HG03469 (cell line): ENCODE data around the gene ACTMAP.
"Not testable (repeated sequence)": the region's sequence is repeated elsewhere in the genome, so short reads cannot be mapped to it uniquely, and the experiment has no call there.

Experiments
- ATAC-seq: cut with Tn5 transposase; IDR thresholded peaks from one replicate; pipeline ENCODE4 v1.9.1; 2021; ENCODE audit warnings: mild to moderate bottlenecking, moderate library complexity, moderate number of reproducible peaks; ENCODE audit not compliant: unreplicated experiment

Gene ACTMAP

DNA sequence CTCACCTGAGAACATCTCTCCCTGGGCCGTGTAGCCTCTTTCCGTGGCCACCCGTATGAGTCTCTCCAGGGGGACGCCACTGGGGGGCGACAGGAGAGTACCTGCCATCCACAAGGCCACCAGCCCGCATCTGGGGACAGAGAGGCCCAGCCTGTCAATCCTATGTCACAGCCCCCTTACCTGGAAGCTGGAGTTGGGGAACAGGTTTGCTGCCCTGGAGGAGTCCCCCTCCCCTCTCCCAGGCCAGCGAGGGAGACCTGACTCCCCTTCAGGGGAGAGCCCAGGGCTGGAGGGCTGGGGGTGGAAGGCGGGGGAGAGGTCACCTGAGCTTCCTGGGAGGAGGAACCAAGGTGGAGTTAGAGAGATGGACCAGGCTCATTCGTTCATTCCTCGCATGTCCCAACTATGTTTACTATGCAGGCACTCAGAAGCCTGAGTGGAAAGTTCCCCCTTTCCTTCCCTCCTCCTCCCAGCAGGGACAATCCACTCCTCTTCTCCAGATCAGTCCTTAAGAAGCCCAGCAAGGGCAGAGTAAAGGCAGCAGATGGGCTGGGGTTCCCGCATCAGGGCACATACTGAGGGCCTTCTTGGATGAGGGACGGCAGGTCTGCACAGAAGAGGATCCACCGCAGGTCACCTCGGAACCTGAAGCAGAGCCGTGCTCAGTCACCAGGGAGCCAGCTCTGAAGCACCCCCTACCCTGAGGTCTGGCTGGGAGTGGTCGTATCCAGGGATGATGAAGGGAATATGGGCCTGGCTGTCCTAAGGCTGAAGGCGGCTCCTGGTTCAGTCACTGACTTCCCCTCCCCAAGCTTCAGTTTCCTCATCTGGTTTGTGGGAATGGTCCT, 5.5 kb downstream of the ACTMAP start:
- no peak for ATAC-seq

DNA sequence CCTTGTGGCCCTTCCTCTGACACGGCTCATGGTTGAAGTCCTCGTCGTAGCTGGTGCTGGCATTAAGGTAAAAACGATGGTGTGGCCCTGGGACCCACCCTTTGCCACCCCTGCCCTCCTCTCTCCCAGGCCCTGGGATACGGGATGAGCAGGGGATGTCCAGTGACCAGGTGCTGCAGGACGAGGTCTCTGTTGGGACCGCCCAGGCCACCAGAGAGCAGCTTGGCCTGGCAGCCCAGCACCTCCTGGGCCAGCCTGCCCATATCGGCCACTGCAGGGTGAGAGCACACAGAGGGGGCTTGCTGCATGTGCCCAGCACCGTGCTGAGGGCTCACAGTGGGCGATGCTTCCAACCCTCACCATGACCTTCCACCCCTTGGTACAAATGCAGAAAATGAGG, 6.4 kb downstream of the ACTMAP start:
- no peak for ATAC-seq

GRCh38 chr19:40742886-40743285, 7.4 kb downstream of the ACTMAP start:
- no peak for ATAC-seq

- ATAC-seq: no peak
Measured at GRCh38 chr19:40742477-40742876, 7.8 kb downstream of the ACTMAP start.

- ATAC-seq: no peak
Measured at GRCh38 chr19:40741527-40742390, 8.5 kb downstream of the ACTMAP start.

DNA sequence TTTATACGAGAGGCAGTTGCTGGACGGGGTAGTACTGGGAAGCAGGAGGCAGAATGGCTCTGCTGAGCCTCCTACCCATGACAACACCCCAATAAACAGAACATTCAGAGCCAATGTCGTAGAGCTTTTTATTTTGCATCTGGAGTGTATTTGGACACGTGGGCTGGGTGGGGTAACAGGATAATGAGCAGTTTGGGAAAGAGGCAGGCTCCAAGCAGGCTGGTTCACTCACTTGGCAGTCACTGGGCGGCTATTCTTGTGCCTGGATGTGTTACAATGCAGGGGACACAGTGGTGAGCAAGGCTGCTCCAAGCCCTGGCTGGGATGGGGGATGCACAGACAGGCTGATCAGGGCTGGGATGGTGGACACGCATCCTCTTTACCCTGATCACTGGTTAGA, 9.5 kb downstream of the ACTMAP start:
- ATAC-seq: no peak

- ATAC-seq: no peak
Measured at GRCh38 chr19:40739871-40740703, 10.2 kb downstream of the ACTMAP start.

DNA sequence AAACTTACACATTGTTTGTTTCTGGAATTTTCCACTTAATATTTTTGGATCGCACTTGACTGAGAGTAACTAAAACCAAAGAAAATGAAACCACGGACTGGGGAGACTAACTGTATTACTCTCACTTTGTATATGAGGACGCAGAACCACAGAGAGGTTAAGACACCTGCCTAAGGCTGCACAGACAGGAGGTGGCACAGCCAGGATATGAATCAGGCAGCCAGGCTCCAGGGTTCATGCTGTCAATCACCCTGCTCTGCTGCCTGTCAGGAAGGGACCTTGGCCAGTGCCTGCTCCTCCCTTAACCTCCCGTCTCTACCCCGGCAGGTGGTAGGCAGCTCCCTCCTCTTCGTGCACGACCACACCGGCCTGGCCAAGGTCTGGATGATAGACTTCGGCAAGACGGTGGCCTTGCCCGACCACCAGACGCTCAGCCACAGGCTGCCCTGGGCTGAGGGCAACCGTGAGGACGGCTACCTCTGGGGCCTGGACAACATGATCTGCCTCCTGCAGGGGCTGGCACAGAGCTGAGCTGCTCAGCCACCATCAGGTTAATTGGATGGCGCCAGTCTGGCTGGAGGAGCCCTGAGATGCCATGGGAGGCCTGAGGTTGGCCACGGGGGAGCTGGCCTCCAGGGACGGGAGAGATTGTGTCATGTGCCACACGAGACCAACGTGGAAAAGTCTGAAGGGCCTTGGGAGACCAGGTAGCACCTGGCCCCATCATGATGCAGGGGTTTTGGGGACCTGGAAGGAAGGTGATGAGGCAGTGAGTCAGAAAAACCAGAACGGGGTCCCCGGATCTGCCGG, 11.0 kb downstream of the ACTMAP start:
- ATAC-seq: no peak

GRCh38 chr19:40737102-40737644, 13.1 kb downstream of the ACTMAP start:
- no peak for ATAC-seq

GRCh38 chr19:40736661-40737060, 13.6 kb downstream of the ACTMAP start:
- ATAC-seq: no peak

DNA sequence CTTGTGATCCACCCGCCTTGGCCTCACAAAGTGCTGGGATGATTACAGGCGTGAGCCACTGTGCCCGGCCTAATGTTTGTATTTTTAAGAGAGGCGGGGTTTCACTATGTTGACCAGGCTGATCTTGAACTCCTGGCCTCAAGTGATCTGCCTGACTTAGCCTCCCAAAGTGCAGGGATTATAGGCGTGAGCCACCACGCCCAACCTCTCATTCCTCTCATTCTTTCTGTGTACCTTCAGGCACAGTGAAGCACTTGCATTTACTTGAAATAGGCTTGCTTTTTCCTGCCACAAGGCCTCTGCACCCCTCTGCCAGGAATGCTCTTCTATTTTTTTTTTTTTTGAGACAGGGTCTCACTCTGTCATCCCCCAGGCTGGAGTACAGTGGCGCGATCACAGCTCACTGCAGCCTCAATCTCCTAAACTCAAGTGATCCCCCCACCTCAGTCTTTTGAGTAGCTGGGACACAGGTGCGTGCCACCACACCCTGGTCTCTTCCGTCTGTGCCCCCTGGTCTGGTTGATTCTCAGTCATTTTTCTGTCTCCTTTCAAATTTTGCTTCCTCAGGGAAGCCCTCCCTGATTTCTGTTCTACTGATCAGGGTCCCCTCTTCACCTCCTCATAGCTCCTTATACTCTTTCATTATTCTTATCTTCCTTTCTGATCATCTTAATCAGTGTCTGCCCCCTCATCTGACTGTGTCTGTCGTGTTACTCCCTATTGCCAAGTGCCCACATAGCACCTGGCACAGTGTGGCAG, 15.1 kb downstream of the ACTMAP start:
- no peak for ATAC-seq

GRCh38 chr19:40733149-40733548, 17.1 kb downstream of the ACTMAP start:
- no peak for ATAC-seq

DNA sequence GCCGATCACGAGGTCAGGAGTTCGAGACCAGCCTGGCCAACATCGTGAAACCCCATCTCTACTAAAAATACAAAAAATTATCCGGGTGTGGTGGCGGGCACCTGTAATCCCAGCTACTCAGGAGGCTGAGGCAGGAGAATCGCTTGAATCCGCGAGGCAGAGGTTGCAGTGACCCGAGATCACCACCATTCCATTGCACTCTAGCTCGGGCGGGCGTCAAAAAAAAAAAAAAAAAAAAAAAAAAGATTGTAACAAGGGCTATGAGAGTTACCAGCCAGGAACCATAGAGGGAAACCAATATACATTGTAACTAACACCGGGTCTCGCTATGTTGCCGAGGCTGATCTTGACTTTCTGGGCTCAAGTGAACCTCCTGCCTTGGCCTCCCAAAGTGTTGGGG, 18.0 kb downstream of the ACTMAP start:
- ATAC-seq: not testable (repeated sequence)

DNA sequence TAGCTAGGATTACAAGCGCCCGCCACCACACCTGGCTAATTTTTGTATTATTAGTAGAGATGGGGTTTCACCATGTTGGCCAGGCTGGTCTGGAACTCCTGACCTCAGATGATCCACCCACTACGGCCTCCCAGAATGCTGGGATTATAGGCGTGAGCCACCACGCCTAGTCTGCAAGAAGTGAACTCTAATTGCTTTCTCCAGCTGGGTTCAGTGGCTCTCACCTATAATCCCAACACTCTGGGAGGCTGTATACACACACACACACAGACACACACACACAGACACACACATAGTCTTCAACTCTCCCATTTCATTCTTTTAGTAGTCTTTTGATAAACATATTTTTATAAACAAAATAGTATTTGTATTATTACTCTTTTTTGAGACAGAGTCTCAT, 20.2 kb downstream of the ACTMAP start:
- not testable (repeated sequence) for ATAC-seq

DNA sequence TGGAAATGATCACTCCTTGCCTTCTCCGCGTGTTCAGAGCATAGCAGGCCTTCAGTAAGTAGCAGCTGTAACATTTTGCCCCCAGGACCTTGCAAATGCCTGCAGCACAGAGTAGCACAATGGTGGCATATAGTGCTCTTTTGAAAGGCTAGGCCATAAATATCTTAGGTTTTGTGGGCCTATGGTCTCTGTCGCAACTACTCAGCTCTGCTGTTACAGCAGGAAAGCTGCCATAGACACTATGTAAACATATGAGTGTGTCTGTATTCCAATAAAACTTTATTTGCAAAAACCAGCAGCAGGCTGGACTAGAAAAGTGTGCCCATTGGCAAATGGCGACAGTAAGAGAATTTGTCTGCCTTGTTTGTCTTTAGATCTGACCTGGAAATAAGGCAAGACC, 24.0 kb downstream of the ACTMAP start:
- no peak for ATAC-seq

- no peak for ATAC-seq
Measured at GRCh38 chr19:40724855-40725254, 25.4 kb downstream of the ACTMAP start.

DNA sequence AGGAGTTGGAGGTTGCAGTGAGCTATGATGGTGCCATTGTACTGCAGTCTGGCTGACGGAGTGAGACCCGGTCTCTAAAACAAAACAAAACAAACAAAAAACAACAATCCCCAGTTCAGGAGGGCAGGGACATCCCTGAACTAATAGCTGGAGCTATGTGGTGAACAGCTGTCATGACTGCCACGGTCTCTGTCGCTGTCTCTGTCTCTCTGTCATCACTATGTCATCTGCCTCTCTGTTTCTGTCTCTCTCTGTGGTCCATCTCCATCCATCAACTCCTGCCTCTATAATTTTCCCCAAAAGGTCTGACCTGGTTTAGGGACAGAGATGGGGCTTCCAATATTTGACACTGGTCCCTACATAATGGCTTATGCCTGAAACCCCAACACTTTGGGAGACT, 26.0 kb downstream of the ACTMAP start:
- ATAC-seq: no peak

GRCh38 chr19:40723661-40724254, 26.5 kb downstream of the ACTMAP start:
- no peak for ATAC-seq
